ENCODE results near the gene CD200. TPM values are rescaled to one million over a fixed set of nuclear protein-coding genes. Genes with fewer than 3 reads are reported as not detected.

Gene CD200
- total RNA-seq, 1 experiment from 2014 or later, result not detected

- ATAC-seq (no peak), DNase-seq (no peak)
- TF ChIP-seq EZH2 (IDR thresholded peaks at IDR 0.05; ENCODE audit: low read length, unreplicated experiment), result no peak
- Histone ChIP-seq H3K4me2 (ENCODE audit: low read length) (no peak overlapping the region), H3K4me1 (ENCODE audit: insufficient read depth, low read length) (no peaks in the 10 kb centered on the region), H3K79me2 (ENCODE audit: low read length) (no peaks in the 10 kb centered on the region), H3K27me3 (ENCODE audit: low read length) (peaks cover 76% of the 10 kb centered on the region), H3F3A (ENCODE audit: low read length, unreplicated experiment) (no peaks in the 10 kb centered on the region), H3K9me3 (ENCODE audit: low read length) (no peaks in the 10 kb centered on the region), H3K36me3 (ENCODE audit: low read depth, low read length) (no peaks in the 10 kb centered on the region), H4K20me1 (ENCODE audit: low read length) (no peaks in the 10 kb centered on the region), H3K9me2 (replicated peaks; ENCODE audit: low read length) (no peaks in the 10 kb centered on the region), H3K9ac (ENCODE audit: low read length) (no peak overlapping the region), H3K27ac (ENCODE audit: low read length) (no peak overlapping the region), H3K4me3 (ENCODE audit: low read length) (no peak overlapping the region), H2AFZ (ENCODE audit: low read length) (no peak overlapping the region)
- CTCF ChIA-PET, result no interaction called here
- POLR2A ChIA-PET (ENCODE audit: unreplicated experiment), result interaction anchor here (0.6 kb wide), 1 partner anchor 94 kb away, joined by 4 read pairs; no protein-coding TSS in a partner anchor
- no TSS peak for BruUV-seq (replicated peaks)
- intact Hi-C loops (cut with micrococcal nuclease), result no loop called here
Measured at GRCh38 chr3:112365035-112365434, 32.1 kb downstream of the CD200 start.

- Histone ChIP-seq H4K20me1 (ENCODE audit: low read length) (no peaks in the 10 kb centered on the region), H3K79me2 (ENCODE audit: low read length) (no peaks in the 10 kb centered on the region), H2AFZ (ENCODE audit: low read length) (no peak overlapping the region), H3K27ac (ENCODE audit: low read length) (no peak overlapping the region), H3K9me2 (replicated peaks; ENCODE audit: low read length) (no peaks in the 10 kb centered on the region), H3K27me3 (ENCODE audit: low read length) (peaks cover 73% of the 10 kb centered on the region), H3K4me3 (ENCODE audit: low read length) (no peak overlapping the region), H3K9me3 (ENCODE audit: low read length) (no peaks in the 10 kb centered on the region), H3K4me1 (ENCODE audit: insufficient read depth, low read length) (no peaks in the 10 kb centered on the region), H3K4me2 (ENCODE audit: low read length) (no peak overlapping the region), H3K9ac (ENCODE audit: low read length) (no peak overlapping the region), H3F3A (ENCODE audit: low read length, unreplicated experiment) (no peaks in the 10 kb centered on the region), H3K36me3 (ENCODE audit: low read depth, low read length) (no peaks in the 10 kb centered on the region)
- POLR2A ChIA-PET (ENCODE audit: unreplicated experiment), result interaction anchor here (0.6 kb wide), 1 partner anchor 94 kb away, joined by 4 read pairs; no protein-coding TSS in a partner anchor
- DNase-seq, result no peak
- no TSS peak for BruUV-seq (replicated peaks)
- CTCF ChIA-PET, result no interaction called here
- TF ChIP-seq EZH2 (IDR thresholded peaks at IDR 0.05; ENCODE audit: low read length, unreplicated experiment) (no peak), EZH2phosphoT487 (IDR thresholded peaks at IDR 0.05; ENCODE audit: borderline replicate concordance, low read length) (no peak), CTCF (conservative IDR thresholded peaks at IDR 0.05; ENCODE audit: low read depth, low read length) (no peak)
- intact Hi-C loops (cut with micrococcal nuclease), result no loop called here
- no peak for ATAC-seq
Measured at GRCh38 chr3:112365636-112366035, 32.7 kb downstream of the CD200 start.

- no peaks in the 10 kb centered on the region for H3K4me1 ChIP-seq (ENCODE audit: insufficient read depth, low read length)
- ATAC-seq, result no peak
- intact Hi-C loops (cut with micrococcal nuclease), result no loop called here
- H3F3A ChIP-seq (ENCODE audit: low read length, unreplicated experiment), result no peaks in the 10 kb centered on the region
- H3K27ac ChIP-seq (ENCODE audit: low read length), result no peak overlapping the region
- peaks cover 70% of the 10 kb centered on the region for H3K27me3 ChIP-seq (ENCODE audit: low read length)
- no peak for DNase-seq
- H3K36me3 ChIP-seq (ENCODE audit: low read depth, low read length), result no peaks in the 10 kb centered on the region
- no peaks in the 10 kb centered on the region for H4K20me1 ChIP-seq (ENCODE audit: low read length)
- CTCF ChIA-PET, result no interaction called here
- no peaks in the 10 kb centered on the region for H3K9me3 ChIP-seq (ENCODE audit: low read length)
- H3K4me3 ChIP-seq (ENCODE audit: low read length), result no peak overlapping the region
- no TSS peak for BruUV-seq (replicated peaks)
- TF ChIP-seq EZH2phosphoT487 (IDR thresholded peaks at IDR 0.05; ENCODE audit: borderline replicate concordance, low read length) (no peak), CTCF (conservative IDR thresholded peaks at IDR 0.05; ENCODE audit: low read depth, low read length) (no peak), EZH2 (IDR thresholded peaks at IDR 0.05; ENCODE audit: low read length, unreplicated experiment) (no peak)
- H2AFZ ChIP-seq (ENCODE audit: low read length), result no peak overlapping the region
- POLR2A ChIA-PET (ENCODE audit: unreplicated experiment), result no interaction called here
- no peak overlapping the region for H3K9ac ChIP-seq (ENCODE audit: low read length)
- H3K9me2 ChIP-seq (replicated peaks; ENCODE audit: low read length), result no peaks in the 10 kb centered on the region
- H3K79me2 ChIP-seq (ENCODE audit: low read length), result no peaks in the 10 kb centered on the region
- no peak overlapping the region for H3K4me2 ChIP-seq (ENCODE audit: low read length)
Measured at GRCh38 chr3:112366522-112366921, 33.6 kb downstream of the CD200 start.

Measured in PC-3 (cell line).